ENCODE measurements around the gene FNDC3B.

DNA sequence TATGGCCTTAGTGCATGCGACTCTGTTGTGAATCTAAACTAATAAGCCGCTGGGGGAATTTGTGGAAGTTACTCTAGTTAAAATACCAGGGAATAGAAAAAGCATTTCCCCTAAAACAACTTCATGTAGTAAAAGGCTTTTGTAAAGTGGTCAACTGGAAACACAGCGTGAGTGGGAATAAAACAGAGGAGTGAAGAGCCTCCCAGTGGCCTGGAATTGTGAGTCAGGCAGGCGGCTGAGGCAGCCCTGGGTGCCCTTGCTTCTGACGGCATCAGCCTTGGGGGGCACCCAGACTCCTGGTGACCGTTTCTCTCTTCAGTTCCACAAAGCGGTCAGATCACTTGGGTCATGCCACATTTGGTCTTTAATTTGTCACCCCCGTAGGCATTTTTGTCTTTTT lies 300.5 kb downstream of the FNDC3B start:
- no peak for TF ChIP-seq POLR2A (IDR thresholded peaks at IDR 0.05)
- TF ChIP-seq CTCF (IDR thresholded peaks at IDR 0.05), result no peak

All from testis (tissue), 2 donors.